Measurements from ENCODE around the gene CELF1. TPM values are rescaled to one million over a fixed set of nuclear protein-coding genes. Genes with fewer than 3 reads are reported as not detected.
A peak's percentile ranks its signal among the peaks of the same experiment; 100 is the strongest.

CELF1 gene
- total and polyA plus RNA-seq, 2 of the 4 experiments (the other 2 are of a cell fraction), result 63.3 to 135 TPM

DNA sequence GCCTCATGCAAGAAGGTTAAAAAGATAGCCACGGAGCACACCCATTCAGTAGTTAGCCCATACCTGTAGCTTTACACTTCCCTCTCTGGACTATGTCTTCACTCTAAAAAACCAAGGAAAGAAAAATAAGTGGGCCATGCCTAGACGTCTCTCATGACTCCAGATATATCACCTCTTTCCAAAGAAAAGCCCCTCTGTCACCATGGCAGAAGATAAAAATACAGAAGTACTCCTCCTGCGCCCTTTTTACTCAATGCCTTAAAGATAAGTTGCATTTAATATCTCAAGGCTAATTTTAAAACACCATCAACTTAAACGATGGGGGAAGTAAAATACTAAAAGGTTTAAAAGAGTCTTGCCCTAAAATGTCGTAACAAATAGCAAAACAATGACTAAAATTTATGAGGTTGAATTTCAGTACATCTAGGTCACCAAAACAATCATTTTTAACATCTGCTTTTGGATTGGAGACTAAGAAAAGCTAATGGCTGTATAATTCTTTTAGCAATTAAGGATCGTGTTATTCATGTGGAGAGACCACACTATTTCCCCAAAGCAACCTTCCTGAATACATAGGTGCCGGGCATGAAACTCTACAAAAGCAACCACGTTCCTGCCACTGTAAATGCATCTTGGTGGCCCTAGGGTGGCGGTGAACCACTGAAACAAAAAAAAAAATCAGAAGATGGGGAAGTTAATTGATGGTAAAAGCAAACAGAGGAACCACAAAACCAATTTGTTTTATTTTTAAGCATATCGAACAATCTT, 46.0 kb downstream of the CELF1 start:
- H3K23ac ChIP-seq (ENCODE audit: low read depth, low read length), result no peak overlapping the region
- TF ChIP-seq RCOR1 (IDR thresholded peaks at IDR 0.05; ENCODE audit: insufficient replicate concordance, low read length) (no peak), BHLHE40 (IDR thresholded peaks at IDR 0.05; ENCODE audit: low read depth, low read length) (no peak), MXI1 (IDR thresholded peaks at IDR 0.05; ENCODE audit: borderline replicate concordance, low read depth, low read length) (no peak), RAD21 (IDR thresholded peaks at IDR 0.05; ENCODE audit: low read length) (no peak), FOS (IDR thresholded peaks at IDR 0.05; ENCODE audit: low read depth, low read length) (no peak), NFE2L2 (IDR thresholded peaks at IDR 0.05; ENCODE audit: low read depth, low read length) (no peak), POLR2A (IDR thresholded peaks at IDR 0.05; ENCODE audit: low read depth, low read length) (no peak), RFX5 (IDR thresholded peaks at IDR 0.05; ENCODE audit: low read depth, low read length) (no peak), CEBPB (IDR thresholded peaks at IDR 0.05; ENCODE audit: low read depth, low read length) (no peak), MAFK (IDR thresholded peaks at IDR 0.05; ENCODE audit: low read depth, low read length) (no peak), CHD1 (IDR thresholded peaks at IDR 0.05; ENCODE audit: low read depth, low read length) (no peak)
- TF ChIP-seq, protein P1, sequence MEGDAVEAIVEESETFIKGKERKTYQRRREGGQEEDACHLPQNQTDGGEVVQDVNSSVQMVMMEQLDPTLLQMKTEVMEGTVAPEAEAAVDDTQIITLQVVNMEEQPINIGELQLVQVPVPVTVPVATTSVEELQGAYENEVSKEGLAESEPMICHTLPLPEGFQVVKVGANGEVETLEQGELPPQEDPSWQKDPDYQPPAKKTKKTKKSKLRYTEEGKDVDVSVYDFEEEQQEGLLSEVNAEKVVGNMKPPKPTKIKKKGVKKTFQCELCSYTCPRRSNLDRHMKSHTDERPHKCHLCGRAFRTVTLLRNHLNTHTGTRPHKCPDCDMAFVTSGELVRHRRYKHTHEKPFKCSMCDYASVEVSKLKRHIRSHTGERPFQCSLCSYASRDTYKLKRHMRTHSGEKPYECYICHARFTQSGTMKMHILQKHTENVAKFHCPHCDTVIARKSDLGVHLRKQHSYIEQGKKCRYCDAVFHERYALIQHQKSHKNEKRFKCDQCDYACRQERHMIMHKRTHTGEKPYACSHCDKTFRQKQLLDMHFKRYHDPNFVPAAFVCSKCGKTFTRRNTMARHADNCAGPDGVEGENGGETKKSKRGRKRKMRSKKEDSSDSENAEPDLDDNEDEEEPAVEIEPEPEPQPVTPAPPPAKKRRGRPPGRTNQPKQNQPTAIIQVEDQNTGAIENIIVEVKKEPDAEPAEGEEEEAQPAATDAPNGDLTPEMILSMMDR (conservative IDR thresholded peaks at IDR 0.05; ENCODE audit: low read depth, low read length), result no peak
- TF ChIP-seq, protein P2, sequence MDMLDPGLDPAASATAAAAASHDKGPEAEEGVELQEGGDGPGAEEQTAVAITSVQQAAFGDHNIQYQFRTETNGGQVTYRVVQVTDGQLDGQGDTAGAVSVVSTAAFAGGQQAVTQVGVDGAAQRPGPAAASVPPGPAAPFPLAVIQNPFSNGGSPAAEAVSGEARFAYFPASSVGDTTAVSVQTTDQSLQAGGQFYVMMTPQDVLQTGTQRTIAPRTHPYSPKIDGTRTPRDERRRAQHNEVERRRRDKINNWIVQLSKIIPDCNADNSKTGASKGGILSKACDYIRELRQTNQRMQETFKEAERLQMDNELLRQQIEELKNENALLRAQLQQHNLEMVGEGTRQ (IDR thresholded peaks at IDR 0.05; ENCODE audit: low read depth, low read length), result no peak
- TF ChIP-seq, protein P3, sequence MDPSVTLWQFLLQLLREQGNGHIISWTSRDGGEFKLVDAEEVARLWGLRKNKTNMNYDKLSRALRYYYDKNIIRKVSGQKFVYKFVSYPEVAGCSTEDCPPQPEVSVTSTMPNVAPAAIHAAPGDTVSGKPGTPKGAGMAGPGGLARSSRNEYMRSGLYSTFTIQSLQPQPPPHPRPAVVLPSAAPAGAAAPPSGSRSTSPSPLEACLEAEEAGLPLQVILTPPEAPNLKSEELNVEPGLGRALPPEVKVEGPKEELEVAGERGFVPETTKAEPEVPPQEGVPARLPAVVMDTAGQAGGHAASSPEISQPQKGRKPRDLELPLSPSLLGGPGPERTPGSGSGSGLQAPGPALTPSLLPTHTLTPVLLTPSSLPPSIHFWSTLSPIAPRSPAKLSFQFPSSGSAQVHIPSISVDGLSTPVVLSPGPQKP (IDR thresholded peaks at IDR 0.05; ENCODE audit: borderline replicate concordance, low read depth, low read length), result no peak
- ChIA-PET POLR2A (ENCODE audit: unreplicated experiment) (no interaction called here), CTCF (interaction anchor here (0.6 kb wide), 1 partner anchor 14 kb away, joined by 5 read pairs; no protein-coding TSS in a partner anchor)
- no peak overlapping the region for H4K5ac ChIP-seq (ENCODE audit: low read depth, low read length)
- no peak overlapping the region for H2BK20ac ChIP-seq (ENCODE audit: low read depth, low read length)
- peaks cover 34 to 87% of the 10 kb centered on the region in 2 experiments for H3K79me1 ChIP-seq (ENCODE audit: low read depth in 1 of 2, low read length in 2 of 2)
- no peak overlapping the region for H2BK120ac ChIP-seq (ENCODE audit: low read depth, low read length)
- no peaks in the 10 kb centered on the region for H3K36me3 ChIP-seq (ENCODE audit: control insufficient read depth, insufficient read depth, low read length)
- peaks cover 26% of the 10 kb centered on the region for H3K9me1 ChIP-seq (ENCODE audit: insufficient read depth, low read length)
- H4K20me1 ChIP-seq (ENCODE audit: insufficient read depth, low read length), result peaks cover 80% of the 10 kb centered on the region
- H3K9ac ChIP-seq (ENCODE audit: low read depth, low read length), result no peak overlapping the region
- peaks cover 11% of the 10 kb centered on the region for H3K4me1 ChIP-seq (ENCODE audit: control insufficient read depth, insufficient read depth, low read length)
- no peak overlapping the region for H4K91ac ChIP-seq (ENCODE audit: insufficient read depth, low read depth, low read length)
- no TSS peak for BruUV-seq (replicated peaks)
- dilution Hi-C loops (cut with HindIII; ENCODE audit: low sequenced_read_pairs, unreplicated experiment), result no loop called here
- H2AK9ac ChIP-seq (replicated peaks; ENCODE audit: low read depth, low read length, poor library complexity), result no peak overlapping the region
- H2BK5ac ChIP-seq (ENCODE audit: low read depth, low read length, poor library complexity, severe bottlenecking), result no peak overlapping the region
- peak overlapping the region; percentile 52; the same call in 1 of the 2 replicates for H3K4me2 ChIP-seq (ENCODE audit: low read depth, low read length)
- H3K27ac ChIP-seq (ENCODE audit: insufficient read depth, low read length), result no peak overlapping the region
- ATAC-seq (ENCODE audit: low read depth), result peak; percentile 33
- no peak overlapping the region for H2AFZ ChIP-seq (replicated peaks; ENCODE audit: low read length, poor library complexity)
- H3K56ac ChIP-seq (ENCODE audit: extremely low read depth, insufficient read depth, low read length), result no peak overlapping the region
- H3K18ac ChIP-seq (ENCODE audit: low read depth, low read length), result no peak overlapping the region
- in situ Hi-C loops (cut with MboI; ENCODE audit: low sequenced_read_pairs), result no loop called here
- no peak overlapping the region for H3K14ac ChIP-seq (replicated peaks; ENCODE audit: low read depth, low read length)
- intact Hi-C loops (cut with micrococcal nuclease), result no loop called here
- no peak overlapping the region for H3K4ac ChIP-seq (ENCODE audit: low read depth, low read length)
- no peak overlapping the region for H2BK15ac ChIP-seq (ENCODE audit: low read depth, low read length)
- no peaks in the 10 kb centered on the region for H3K27me3 ChIP-seq (ENCODE audit: control insufficient read depth, insufficient read depth, low read length)
- no peak overlapping the region for H2AK5ac ChIP-seq (ENCODE audit: low read depth, low read length)
- no CpG with 5 or more reads among the region's 10 CpGs for WGBS, 2 experiments (ENCODE audit: extremely low coverage in 2 of 2, insufficient read length in 1 of 2)
- H3K9me3 ChIP-seq (ENCODE audit: control insufficient read depth, insufficient read depth, low read length), result no peaks in the 10 kb centered on the region
- DNase-seq, result no peak
- H3K4me3 ChIP-seq (ENCODE audit: insufficient read depth, low read depth, low read length), result no peak overlapping the region
- H4K8ac ChIP-seq (ENCODE audit: low read depth in 2 of 2, low read length in 2 of 2), result no peak overlapping the region

Data from IMR-90 (cell line).